ENCODE results near the gene DIP2B.

The DIP2B gene

DNA sequence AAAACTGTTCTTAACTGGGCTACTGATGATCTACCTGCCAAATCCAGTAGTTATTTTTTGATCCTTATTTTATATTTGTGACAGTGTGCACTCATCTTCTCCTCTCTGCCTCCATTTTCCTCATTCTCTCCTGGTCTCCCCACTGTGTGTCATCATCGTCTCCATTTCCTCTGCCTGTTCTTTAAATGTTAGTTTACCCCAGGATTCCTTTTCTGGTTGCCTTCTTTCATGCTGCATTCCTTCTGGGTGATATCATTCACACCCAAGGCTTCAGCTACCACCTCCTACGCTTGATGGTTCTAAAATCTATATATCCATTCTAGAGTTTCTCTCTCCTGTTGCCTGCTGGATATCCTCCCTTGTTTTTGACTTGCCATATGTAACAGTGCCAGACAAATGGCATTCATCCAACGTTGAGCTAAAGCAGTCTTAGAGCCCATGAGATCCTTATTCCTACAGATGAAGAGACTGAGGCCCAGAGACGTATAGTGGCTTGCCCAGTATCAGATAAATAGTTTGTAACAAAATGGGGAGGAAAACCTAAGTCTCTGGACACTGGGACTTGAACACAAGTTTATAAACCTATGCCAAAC lies 109.5 kb downstream of the DIP2B start:
- FAIRE-seq: no peak

- FAIRE-seq: no peak
Measured at GRCh38 chr12:50615145-50615906, 110.5 kb downstream of the DIP2B start.

GRCh38 chr12:50615907-50616296 lies 111.1 kb downstream of the DIP2B start:
- FAIRE-seq: no peak

- no peak for FAIRE-seq
Measured at GRCh38 chr12:50617657-50618056, 112.9 kb downstream of the DIP2B start.

DNA sequence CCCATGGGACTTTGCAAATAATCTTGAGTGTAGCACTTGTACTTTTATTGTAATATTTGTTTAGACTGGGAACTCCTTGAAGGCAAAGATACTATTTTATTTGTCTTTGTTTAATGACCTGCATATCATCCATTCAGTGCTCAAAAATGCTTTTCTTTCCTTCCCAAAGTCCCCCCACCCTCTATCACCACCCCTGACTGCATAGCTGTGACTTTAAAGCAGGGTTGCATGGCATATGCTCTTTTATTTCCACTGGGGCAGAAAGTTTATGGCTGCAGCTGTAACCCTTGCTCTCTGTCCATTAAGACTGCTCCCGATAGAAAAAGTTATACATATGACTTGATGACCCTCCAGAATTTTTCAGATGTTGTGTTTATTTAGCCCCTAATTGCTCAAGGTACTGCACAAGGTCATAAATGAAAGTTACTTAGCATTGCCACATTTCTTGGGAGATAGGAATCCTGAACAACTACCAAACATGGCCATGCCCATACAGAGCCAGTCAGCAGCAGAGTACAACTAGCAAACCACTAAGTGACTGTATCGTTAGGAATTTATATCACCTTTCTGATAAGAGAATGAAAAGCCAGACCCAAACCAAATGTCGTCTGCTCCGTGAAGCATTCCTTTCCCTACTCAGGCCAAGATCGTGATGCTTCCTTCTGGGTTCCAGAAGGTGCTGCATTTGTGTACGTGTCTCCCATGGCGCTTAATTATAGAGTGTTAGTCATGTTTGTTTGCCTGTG lies 114.3 kb downstream of the DIP2B start:
- no peak for FAIRE-seq

- FAIRE-seq: no peak
Measured at GRCh38 chr12:50619610-50619958, 114.8 kb downstream of the DIP2B start.

- FAIRE-seq: no peak
Measured at GRCh38 chr12:50620109-50620977, 115.6 kb downstream of the DIP2B start.

DNA sequence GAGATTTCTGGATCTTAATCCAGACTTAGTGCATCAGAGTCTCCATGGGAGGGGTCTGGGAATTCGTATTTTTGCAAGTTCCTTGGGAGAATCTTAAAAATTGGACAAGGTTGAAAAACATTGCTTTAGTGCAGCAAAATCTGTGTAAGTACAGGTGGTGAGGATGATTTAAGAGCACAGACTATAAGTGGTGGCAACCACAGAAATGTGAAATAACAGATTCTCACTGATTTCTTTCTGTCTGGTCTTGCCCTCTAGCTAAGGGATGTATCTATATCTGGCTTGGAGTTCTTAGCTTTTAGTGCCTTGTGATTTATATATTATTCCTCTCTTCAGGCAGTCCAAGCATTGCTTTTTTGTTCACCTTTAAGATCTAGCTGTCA lies 116.2 kb downstream of the DIP2B start:
- no peak for FAIRE-seq

GRCh38 chr12:50621399-50622300 lies 116.9 kb downstream of the DIP2B start:
- FAIRE-seq: no peak

GRCh38 chr12:50625029-50625925 lies 120.5 kb downstream of the DIP2B start:
- FAIRE-seq: no peak

GRCh38 chr12:50626026-50626425 lies 121.2 kb downstream of the DIP2B start:
- FAIRE-seq: no peak

GRCh38 chr12:50627491-50627890 lies 122.7 kb downstream of the DIP2B start:
- no peak for FAIRE-seq

DNA sequence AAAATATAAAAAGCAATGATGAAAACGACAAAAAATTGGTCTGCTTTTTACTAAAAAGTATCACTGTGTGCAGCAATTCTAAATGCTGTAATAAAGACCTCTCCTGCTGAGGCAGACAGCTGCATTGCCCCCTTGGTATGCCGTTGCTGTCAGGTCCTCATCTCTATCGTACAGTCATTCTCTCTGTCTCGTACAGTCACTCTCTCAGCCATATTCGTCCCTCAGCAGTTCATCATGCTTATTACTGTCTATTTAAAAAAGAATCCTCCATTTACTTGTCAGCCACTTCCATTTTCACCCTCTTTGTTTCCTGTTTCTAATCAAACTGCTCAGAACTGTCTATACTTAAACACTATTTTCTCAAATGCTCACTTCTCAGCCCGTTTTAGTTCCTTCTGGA lies 123.6 kb downstream of the DIP2B start:
- no peak for FAIRE-seq

- FAIRE-seq: no peak
Measured at GRCh38 chr12:50633955-50634354, 129.2 kb downstream of the DIP2B start.

GRCh38 chr12:50634379-50634778 lies 129.6 kb downstream of the DIP2B start:
- no peak for FAIRE-seq

- FAIRE-seq: no peak
Measured at GRCh38 chr12:50635364-50635763, 130.6 kb downstream of the DIP2B start.

GRCh38 chr12:50635857-50636256 lies 131.1 kb downstream of the DIP2B start:
- no peak for FAIRE-seq

DNA sequence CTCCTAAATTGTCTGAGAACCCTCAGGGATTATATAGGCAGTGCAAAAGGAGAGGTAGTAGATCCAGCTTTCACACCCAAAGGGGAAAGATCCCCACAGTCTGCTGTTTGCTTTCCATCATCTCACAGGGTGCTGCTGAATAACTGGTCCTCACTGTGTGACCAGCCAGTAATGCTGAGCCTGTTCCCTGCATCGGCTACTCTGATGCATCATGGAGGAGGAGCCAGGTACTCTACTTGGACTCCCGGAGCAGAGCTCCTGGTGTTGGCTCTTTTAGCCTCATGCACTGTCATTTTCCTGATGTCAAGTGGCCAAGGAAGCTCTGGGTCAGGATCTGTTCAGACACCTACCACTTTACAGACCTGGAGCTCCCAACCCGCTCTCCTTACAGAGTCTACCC lies 131.7 kb downstream of the DIP2B start:
- no peak for FAIRE-seq

- peak; percentile 97 for FAIRE-seq
Measured at GRCh38 chr12:50637870-50638481, 133.2 kb downstream of the DIP2B start.

DNA sequence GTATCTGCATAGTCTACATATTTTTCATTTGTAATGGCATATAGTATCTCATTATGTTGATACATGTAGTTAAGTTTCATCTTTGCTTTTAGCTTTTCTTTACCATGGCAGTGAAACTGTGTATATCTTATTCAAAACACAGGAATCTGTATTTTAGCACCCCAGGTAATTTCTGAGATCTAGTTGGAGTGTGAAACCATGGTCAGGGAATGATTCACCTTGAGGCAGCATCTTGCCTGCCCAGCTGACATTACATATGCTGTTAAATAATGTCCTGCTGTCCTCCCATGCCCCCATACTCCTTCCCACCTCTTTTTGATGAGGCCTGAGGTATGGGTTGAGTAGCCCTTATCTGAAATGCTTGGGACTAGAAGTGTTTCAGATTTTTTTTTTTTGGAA lies 133.7 kb downstream of the DIP2B start:
- no peak for FAIRE-seq

- no peak for FAIRE-seq
Measured at GRCh38 chr12:50639721-50640120, 134.9 kb downstream of the DIP2B start.
